Astrocyte (in vitro differentiated cells and primary cell): Measurements from ENCODE around the gene HOXA4.

Experiments used
- EZH2 ChIP-seq: IDR thresholded peaks from 2 replicates; pipeline ENCODE4 v1.6.1; 2012; ENCODE audit warnings: mild to moderate bottlenecking, low read length, inconsistent platforms; ENCODE audit not compliant: insufficient read depth
- TF ChIP-seq, protein P1 (sequence below): IDR thresholded peaks from 2 replicates; pipeline ENCODE4 v1.5.1; 2011; ENCODE audit warnings: low read depth, mild to moderate bottlenecking, inconsistent platforms, low read length, moderate library complexity; ENCODE audit not compliant: insufficient read depth

DNA sequence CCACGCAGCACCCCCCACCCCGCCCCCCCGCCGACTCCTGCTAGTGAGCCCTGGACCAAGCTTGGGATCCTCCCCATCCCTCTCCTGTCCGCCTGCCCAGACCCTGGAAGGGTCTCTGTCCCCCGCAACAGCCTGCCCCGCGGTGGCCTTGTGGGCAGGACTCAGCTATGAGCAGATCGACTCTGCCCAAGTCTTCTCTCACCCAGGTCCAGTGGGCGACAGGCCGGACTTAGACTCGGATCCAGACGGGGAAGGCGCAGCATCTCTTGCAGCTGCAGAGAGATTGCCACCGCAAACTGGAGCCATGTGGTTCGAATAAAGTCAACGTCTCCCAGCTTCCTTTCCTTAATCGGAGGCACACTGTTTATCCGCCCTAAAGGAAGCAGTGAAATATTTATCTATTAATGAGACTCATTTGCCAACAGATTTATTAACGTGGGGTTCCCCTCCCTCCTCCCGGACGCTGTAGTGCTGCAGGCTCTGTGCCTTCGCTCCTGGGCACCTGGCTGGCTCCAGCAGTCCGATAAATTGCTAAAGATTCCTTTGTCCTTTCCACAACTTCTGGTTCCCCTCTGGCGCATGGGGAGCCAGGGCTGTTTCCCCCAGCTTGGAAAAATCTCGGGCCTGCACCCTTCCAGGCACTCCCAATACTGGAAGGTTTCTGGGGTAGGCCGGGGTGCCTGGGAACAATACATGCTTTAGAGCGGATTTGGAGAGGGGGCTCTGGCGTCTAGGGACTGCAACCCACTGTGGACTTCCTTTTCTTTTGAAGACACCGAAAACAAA lies 26.6 kb upstream of the HOXA4 start:
- TF ChIP-seq, protein P1, sequence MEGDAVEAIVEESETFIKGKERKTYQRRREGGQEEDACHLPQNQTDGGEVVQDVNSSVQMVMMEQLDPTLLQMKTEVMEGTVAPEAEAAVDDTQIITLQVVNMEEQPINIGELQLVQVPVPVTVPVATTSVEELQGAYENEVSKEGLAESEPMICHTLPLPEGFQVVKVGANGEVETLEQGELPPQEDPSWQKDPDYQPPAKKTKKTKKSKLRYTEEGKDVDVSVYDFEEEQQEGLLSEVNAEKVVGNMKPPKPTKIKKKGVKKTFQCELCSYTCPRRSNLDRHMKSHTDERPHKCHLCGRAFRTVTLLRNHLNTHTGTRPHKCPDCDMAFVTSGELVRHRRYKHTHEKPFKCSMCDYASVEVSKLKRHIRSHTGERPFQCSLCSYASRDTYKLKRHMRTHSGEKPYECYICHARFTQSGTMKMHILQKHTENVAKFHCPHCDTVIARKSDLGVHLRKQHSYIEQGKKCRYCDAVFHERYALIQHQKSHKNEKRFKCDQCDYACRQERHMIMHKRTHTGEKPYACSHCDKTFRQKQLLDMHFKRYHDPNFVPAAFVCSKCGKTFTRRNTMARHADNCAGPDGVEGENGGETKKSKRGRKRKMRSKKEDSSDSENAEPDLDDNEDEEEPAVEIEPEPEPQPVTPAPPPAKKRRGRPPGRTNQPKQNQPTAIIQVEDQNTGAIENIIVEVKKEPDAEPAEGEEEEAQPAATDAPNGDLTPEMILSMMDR, result no peak
- TF ChIP-seq EZH2, result no peak
